OCI-LY1 (cell line): ENCODE data around the gene SYTL1.

ENCODE experiments used
- H2AFZ ChIP-seq: fragments of 200-600 bp; sonication (generic), shearing (Covaris generic); 2 replicates; pipeline ENCODE4 v1.6.0; 2014; ENCODE audit warnings: antibody characterized with exemption, mild to moderate bottlenecking, low read length
- H3F3A ChIP-seq: fragments of 200-600 bp; sonication (generic), shearing (Covaris generic); 2 replicates; pipeline ENCODE4 v1.6.0; 2014; ENCODE audit warnings: mild to moderate bottlenecking, antibody characterized with exemption, low read length, moderate library complexity; ENCODE audit not compliant: insufficient read depth
- H3K27ac ChIP-seq: fragments of 200-600 bp; sonication (generic); 2 replicates; pipeline ENCODE4 v1.5.1; 2014; ENCODE audit warnings: low read length, mixed run types, mild to moderate bottlenecking, low read depth; ENCODE audit not compliant: poor library complexity, severe bottlenecking
- H3K27me3 ChIP-seq: fragments of 200-600 bp; sonication (generic); 2 replicates; pipeline ENCODE4 v1.6.0; 2014; ENCODE audit warnings: antibody characterized with exemption, mild to moderate bottlenecking, low read length, moderate library complexity; ENCODE audit not compliant: insufficient read depth
- H3K36me3 ChIP-seq: fragments of 200-600 bp; sonication (generic); 2 replicates; pipeline ENCODE4 v1.6.1; 2014; ENCODE audit warnings: mild to moderate bottlenecking, antibody characterized with exemption, low read length, moderate library complexity, mixed read lengths; ENCODE audit not compliant: insufficient read depth
- H3K4me1 ChIP-seq: fragments of 200-600 bp; sonication (generic); 2 replicates; pipeline ENCODE4 v1.5.1; 2014; ENCODE audit warnings: mild to moderate bottlenecking, low read length, moderate library complexity; ENCODE audit not compliant: insufficient read depth, severe bottlenecking
- H3K4me2 ChIP-seq: fragments of 200-600 bp; sonication (generic), shearing (Covaris generic); 2 replicates; pipeline ENCODE4 v1.6.1; 2014; ENCODE audit warnings: low read length
- H3K4me3 ChIP-seq: fragments of 200-600 bp; sonication (generic); 2 replicates; pipeline ENCODE4 v1.5.1; 2014; ENCODE audit warnings: low read length, low read depth, mild to moderate bottlenecking, mixed read lengths; ENCODE audit not compliant: poor library complexity, severe bottlenecking
- H3K79me2 ChIP-seq: fragments of 200-600 bp; shearing (Covaris generic); 2 replicates; pipeline ENCODE4 v1.6.1; 2016; ENCODE audit warnings: mixed run types, low read length, mixed read lengths; ENCODE audit not compliant: insufficient read depth
- H3K9ac ChIP-seq: fragments of 200-600 bp; sonication (generic), shearing (Covaris generic); 2 replicates; pipeline ENCODE4 v1.6.1; 2014; ENCODE audit warnings: mild to moderate bottlenecking, low read length, mixed read lengths
- H3K9me2 ChIP-seq: fragments of 200-600 bp; sonication (generic), shearing (Covaris generic); 2 replicates; pipeline ENCODE4 v1.6.1; 2014; ENCODE audit warnings: low read depth, mild to moderate bottlenecking, low read length, mixed read lengths
- H3K9me3 ChIP-seq: fragments of 200-600 bp; shearing (Covaris generic); 2 replicates; pipeline ENCODE4 v1.6.1; 2014; ENCODE audit warnings: low read length, mixed read lengths
- H4K20me1 ChIP-seq: fragments of 200-600 bp; sonication (generic), shearing (Covaris generic); 2 replicates; pipeline ENCODE4 v1.6.0; 2016; ENCODE audit warnings: mild to moderate bottlenecking, low read length; ENCODE audit not compliant: insufficient read depth
- CTCF ChIP-seq: fragments of 200-600 bp; sonication (generic), shearing (Covaris generic); IDR thresholded peaks from 2 replicates; pipeline ENCODE4 v1.5.1; 2017; ENCODE audit warnings: mild to moderate bottlenecking, antibody characterized with exemption, low read length, moderate library complexity, mixed read lengths
- EZH2 ChIP-seq: fragments of 200-600 bp; sonication (generic), shearing (Covaris generic); IDR thresholded peaks from 2 replicates; pipeline ENCODE4 v1.8.0; 2017; ENCODE audit warnings: borderline replicate concordance, mixed run types, mild to moderate bottlenecking, antibody characterized with exemption, low read length, moderate library complexity, mixed read lengths

Gene SYTL1

DNA sequence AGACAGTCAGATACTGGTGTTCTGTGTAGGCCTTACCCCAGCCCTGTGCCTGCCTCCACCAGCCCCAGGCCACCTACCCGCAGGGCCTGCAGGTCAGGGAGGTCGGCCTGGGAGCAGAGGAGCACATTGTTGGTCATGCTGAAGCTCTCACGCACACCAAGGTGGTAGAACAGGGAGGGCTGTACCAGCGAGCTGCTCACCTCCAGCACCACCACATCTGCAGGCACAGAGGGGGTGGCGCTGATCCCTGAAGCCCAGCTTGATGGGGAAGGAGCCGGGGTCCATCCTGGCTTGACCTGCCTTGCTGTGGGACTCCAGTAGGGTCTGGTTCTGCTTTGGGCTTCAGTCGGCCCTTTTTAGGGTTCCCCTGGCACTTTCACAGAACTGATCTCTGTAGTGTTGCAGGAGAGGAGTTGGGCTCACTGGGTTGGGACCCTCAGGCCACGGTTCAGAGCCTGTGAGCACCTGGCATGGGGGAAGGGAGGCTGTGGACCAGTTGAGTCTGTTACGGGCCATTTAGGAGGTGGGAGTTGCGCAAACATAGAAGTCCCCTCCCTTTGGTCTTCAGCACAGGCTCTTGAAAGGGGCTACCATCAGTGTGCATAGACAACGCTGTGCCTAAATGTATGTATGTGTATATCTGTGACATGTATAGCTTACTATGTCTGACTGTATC is 23.0 kb downstream of the SYTL1 start:
- Histone ChIP-seq H4K20me1 (no peaks in the 10 kb centered on the region), H2AFZ (no peak overlapping the region), H3K9ac (peak overlapping the region; percentile 49; the same call in 1 of the 2 replicates), H3K9me3 (no peaks in the 10 kb centered on the region), H3K4me1 (peaks cover 37% of the 10 kb centered on the region), H3K27me3 (no peaks in the 10 kb centered on the region), H3K36me3 (no peaks in the 10 kb centered on the region), H3F3A (no peaks in the 10 kb centered on the region), H3K4me3 (peak overlapping the region; percentile 69), H3K79me2 (no peaks in the 10 kb centered on the region), H3K4me2 (peak overlapping the region; percentile 91), H3K9me2 (no peaks in the 10 kb centered on the region), H3K27ac (peak overlapping the region; percentile 87)
- TF ChIP-seq CTCF (no peak), EZH2 (no peak)

DNA sequence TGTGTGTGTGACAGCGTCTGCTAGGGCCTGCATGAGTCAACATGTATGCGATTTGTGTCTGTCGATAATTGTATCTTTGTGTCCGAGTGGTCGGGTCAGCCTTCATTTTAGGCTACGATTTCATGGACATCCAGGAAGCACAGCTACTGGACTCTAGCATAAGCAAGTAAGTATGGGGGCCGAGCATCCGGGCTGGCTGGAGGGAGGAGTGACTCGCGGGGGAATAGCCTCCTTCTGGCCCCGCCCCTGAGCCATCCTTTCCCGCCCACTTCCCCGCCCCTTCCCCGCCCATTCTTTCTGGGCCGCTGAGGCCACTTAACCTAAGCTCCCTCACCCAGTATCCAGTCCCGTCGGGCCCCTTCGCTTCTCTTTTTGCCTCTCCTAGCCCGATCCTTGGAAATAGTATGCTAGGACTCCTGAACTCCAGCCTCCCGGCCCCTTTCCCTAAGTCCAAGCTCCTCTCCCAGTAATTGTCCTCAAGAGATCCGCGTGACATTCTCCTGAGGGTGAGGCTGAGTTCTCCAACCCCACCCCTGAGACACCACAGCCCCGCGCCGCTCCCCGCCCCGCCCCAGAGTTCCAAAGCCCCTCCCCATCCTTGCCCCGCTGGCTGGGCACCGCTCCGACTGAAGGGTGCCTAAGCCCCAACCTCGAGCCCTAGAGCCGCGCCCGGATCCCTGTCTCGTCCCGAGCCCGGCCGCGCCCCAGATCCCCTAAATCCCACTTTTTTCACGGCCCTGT is 23.7 kb downstream of the SYTL1 start:
- Histone ChIP-seq H3K9me2 (no peaks in the 10 kb centered on the region), H3K27ac (peak overlapping the region; percentile 87), H3K4me3 (peak overlapping the region; percentile 69), H2AFZ (no peak overlapping the region), H3K9me3 (no peaks in the 10 kb centered on the region), H3K4me2 (peak overlapping the region; percentile 91), H4K20me1 (no peaks in the 10 kb centered on the region), H3K79me2 (no peaks in the 10 kb centered on the region), H3K36me3 (no peaks in the 10 kb centered on the region), H3K4me1 (peaks cover 33% of the 10 kb centered on the region), H3F3A (no peaks in the 10 kb centered on the region), H3K27me3 (no peaks in the 10 kb centered on the region), H3K9ac (peak overlapping the region; percentile 57)
- TF ChIP-seq CTCF (no peak), EZH2 (no peak)

- no peak overlapping the region for H2AFZ ChIP-seq
- no peaks in the 10 kb centered on the region for H4K20me1 ChIP-seq
- no peak overlapping the region for H3K27ac ChIP-seq
- TF ChIP-seq CTCF: no peak
- TF ChIP-seq EZH2: no peak
- no peaks in the 10 kb centered on the region for H3K36me3 ChIP-seq
- peak overlapping the region; percentile 91 for H3K4me2 ChIP-seq
- peaks cover 28% of the 10 kb centered on the region for H3K4me1 ChIP-seq
- peak overlapping the region; percentile 69 for H3K4me3 ChIP-seq
- H3K9me3 ChIP-seq: no peaks in the 10 kb centered on the region
- H3K9me2 ChIP-seq: no peaks in the 10 kb centered on the region
- H3K9ac ChIP-seq: peak overlapping the region; percentile 57
- no peaks in the 10 kb centered on the region for H3K27me3 ChIP-seq
- no peaks in the 10 kb centered on the region for H3K79me2 ChIP-seq
- no peaks in the 10 kb centered on the region for H3F3A ChIP-seq
Observed at GRCh38 chr1:27366113-27366410, 24.2 kb downstream of the SYTL1 start.
